ENCODE measurements around the gene THPO.
"Not testable (repeated sequence)": the region's sequence is repeated elsewhere in the genome, so short reads cannot be mapped to it uniquely, and the experiment has no call there.

The THPO gene

GRCh38 chr3:184347321-184348056, 30.5 kb downstream of the THPO start:
- peak; percentile 96 for DNase-seq

- peak; percentile 42 for DNase-seq
Measured at GRCh38 chr3:184346480-184347190, 31.4 kb downstream of the THPO start.

DNA sequence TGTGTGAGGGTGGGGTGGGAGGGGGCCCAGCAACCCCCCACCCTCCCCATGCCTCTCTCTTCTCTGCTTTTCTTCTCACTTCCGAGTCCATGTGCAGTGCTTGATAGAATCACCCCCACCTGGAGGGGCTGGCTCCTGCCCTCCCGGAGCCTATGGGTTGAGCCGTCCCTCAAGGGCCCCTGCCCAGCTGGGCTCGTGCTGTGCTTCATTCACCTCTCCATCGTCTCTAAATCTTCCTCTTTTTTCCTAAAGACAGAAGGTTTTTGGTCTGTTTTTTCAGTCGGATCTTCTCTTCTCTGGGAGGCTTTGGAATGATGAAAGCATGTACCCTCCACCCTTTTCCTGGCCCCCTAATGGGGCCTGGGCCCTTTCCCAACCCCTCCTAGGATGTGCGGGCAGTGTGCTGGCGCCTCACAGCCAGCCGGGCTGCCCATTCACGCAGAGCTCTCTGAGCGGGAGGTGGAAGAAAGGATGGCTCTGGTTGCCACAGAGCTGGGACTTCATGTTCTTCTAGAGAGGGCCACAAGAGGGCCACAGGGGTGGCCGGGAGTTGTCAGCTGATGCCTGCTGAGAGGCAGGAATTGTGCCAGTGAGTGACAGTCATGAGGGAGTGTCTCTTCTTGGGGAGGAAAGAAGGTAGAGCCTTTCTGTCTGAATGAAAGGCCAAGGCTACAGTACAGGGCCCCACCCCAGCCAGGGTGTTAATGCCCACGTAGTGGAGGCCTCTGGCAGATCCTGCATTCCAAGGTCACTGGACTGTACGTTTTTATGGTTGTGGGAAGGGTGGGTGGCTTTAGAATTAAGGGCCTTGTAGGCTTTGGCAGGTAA, 32.5 kb downstream of the THPO start:
- peak; percentile 97 for DNase-seq

DNA sequence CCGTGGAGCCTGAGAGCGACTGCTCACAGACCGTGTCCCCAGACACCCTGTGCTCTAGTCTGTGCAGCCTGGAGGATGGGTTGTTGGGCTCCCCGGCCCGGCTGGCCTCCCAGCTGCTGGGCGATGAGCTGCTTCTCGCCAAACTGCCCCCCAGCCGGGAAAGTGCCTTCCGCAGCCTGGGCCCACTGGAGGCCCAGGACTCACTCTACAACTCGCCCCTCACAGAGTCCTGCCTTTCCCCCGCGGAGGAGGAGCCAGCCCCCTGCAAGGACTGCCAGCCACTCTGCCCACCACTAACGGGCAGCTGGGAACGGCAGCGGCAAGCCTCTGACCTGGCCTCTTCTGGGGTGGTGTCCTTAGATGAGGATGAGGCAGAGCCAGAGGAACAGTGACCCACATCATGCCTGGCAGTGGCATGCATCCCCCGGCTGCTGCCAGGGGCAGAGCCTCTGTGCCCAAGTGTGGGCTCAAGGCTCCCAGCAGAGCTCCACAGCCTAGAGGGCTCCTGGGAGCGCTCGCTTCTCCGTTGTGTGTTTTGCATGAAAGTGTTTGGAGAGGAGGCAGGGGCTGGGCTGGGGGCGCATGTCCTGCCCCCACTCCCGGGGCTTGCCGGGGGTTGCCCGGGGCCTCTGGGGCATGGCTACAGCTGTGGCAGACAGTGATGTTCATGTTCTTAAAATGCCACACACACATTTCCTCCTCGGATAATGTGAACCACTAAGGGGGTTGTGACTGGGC, 33.3 kb downstream of the THPO start:
- DNase-seq = no peak

- no peak for DNase-seq
Measured at GRCh38 chr3:184343200-184343876, 34.7 kb downstream of the THPO start.

GRCh38 chr3:184341925-184342324, 36.1 kb downstream of the THPO start:
- no peak for DNase-seq

- DNase-seq = not testable (repeated sequence)
Measured at GRCh38 chr3:184339451-184340135, 38.4 kb downstream of the THPO start.

DNA sequence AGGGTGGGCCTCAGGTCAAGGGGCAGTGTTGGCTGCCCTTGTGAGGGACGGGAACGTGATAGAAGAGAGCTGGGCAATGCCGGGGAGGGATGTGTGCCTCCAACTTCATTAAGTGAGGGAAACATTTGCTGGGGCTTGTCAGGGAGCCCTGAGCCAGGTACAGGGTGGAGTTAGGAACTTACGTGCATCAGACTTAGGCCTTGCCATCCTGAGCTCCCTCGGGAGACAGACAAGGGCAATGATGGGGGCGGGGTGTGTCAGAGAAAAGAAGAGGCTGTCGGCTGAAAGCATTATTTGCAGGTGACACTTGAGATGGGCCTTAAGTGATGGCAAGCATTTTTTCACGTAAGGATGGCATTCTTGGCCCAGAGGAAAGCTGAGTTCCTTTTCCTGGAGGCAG, 39.0 kb downstream of the THPO start:
- DNase-seq = no peak

- no peak for DNase-seq
Measured at GRCh38 chr3:184338511-184338945, 39.5 kb downstream of the THPO start.

DNA sequence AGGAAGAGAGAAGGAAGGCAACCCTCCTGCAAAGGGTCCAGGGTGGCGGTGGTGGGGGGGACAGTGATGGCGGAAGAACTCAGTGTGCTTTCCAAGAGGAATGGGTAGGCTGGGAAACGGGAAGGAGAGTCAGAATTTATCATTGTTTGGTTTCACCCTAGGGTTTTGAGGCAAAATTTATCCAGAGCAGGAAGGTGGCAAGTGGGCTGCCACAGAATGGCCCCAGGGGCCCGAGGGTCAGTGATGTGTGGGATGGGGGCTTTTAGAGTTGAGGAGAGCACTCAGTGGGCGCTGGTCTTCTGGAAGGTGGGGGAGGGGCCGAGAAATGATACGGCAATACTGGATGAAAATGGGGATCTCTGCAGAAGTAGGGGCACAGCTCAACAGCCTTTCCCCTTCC, 40.0 kb downstream of the THPO start:
- no peak for DNase-seq

DNA sequence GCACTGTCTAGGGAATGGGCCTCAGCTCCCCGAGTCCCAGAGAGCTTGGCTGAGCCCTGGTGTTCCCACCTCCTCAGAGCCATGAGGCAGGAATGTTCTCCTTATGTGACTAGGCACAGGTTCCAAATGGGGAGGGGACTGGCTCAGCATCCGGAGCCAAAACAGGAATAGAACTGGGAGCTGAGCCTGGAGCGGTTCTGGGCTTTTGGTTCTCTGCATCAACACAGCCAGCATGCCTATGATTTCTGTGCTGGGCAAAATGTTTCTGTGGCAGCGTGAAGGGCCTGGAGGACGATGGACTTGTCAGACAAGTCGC, 40.6 kb downstream of the THPO start, which contains the start of gene FAM131A:
Gene FAM131A, plus strand, starts transcription at position 202 of the 316 bp plus-strand sequence. Its CDS starts 31 bp downstream, at position 233.
- DNase-seq = no peak

DNA sequence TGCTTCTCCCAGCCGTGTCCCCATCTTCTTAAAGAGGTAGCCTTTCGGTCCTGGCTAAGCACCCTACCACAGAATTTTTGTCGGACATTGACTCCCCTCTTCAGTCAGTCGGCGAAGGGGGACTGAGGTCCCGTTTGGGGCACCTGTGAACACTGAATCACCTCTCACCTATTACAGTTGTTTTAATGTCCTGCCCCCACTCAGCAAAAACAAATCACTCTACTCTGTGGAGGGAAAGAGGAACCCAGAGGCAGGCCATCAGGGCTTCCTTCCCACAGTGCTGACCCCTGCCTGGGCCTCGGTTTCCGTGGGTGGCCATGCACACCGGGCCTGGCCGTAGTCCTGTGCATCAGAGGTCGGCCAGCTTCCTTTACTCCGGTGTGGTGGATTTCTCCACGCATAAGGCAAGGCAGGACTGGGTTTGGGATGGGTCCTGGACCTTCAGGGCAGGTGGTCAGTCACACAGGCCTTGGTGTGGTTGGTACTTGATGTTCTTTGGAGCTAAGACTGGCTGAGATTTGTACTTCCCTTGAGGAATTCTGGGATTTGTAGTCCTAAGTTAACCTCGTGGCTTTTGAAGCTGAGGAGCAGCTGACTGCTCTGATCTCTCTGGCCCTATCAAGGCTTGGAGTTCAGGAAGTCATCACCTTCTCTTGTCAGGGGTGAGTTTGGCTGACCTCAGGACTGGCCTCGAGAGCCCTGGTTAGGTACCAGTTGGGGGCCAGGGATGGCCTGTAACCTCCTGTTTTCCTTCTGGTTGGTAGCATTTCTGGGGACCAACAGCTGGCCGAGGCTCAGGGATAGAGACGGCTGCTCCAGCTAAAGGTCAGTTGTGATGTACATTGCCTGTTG, 41.2 kb downstream of the THPO start:
- DNase-seq = peak; percentile 52

DNA sequence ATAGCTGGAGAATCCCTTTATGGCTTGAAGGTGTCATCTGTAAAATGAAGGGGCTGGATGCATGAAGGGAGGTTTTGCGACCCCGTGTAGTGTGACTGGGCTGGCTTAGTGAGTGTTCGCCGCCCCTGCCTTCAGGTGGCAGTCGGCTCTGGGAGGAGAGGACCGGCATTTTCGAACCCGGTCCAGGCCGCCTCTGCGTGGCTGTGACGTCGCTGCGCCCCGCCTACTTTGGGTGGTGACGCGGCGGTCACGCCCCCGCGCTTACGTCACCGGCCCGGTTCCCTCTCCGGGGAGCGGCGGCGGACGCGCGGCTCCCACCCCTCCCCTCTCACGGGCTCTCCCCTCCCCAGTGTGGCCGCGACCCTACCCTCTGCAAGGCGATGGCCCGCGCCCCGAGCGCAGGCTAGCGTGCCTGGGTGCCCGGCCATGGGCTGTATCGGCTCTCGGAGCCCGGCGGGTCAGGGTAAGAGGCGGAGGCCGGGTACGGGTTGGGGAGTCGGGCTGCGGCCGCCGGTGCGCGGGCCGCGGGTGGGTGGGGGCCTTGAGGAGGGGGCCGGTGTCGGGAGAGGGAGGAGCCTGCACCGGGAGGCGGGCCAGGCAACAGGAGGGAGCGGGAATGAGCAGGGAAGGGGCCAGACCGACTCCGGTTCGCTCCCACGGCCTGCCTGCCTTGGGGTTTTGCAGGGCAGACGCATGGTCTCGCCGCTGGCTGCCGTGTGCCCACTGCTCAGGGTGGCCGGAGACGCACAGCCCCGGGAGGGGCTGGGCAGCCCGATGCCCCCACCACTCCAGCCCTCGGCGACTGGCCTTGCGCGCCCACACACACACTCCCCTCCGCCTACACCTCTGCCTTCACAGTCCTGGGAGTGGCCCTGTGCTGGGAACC, 42.1 kb downstream of the THPO start:
- peak; percentile 77 for DNase-seq

DNA sequence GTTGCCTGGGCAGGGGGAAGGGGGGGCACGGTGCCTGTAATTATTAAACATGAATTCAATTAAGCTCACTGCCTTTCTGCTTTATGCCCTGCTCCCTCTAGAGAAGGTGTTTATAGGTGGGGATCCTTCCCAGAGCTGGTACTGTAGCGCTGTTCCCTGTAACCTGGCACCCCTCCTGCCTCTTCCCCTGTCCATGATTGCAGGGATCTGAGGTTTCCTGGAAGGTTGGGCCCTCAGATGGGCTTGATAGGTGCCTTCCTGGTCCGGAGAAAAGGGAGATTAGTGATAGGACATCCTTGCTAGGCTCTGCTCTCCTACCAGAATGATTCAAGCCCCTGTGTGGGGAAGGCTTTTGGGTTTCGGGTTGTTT, 42.7 kb downstream of the THPO start:
- no peak for DNase-seq

- peak; percentile 47 for DNase-seq
Measured at GRCh38 chr3:184334470-184335158, 43.4 kb downstream of the THPO start.

DNA sequence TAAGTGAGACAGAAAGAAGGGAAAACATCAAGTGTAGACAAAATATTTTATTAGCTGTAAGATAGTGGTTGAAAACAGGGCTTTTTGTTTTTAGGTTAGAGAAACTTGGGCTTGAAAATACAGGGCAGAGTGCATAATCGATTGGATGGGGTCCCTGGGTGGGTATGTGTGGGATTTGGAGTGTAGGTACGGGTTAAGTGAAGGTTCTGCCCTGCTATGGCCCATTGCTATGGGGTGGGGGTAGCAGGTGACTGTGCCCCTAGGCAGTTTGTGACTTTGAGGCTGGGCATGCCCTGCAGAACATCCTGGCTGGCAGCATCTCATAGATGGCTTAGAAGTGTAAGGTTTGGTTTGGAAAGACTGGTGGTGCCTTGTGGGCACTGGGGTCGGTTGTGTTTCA, 44.3 kb downstream of the THPO start:
- DNase-seq = no peak

GRCh38 chr3:184333190-184333589, 44.8 kb downstream of the THPO start:
- DNase-seq = no peak

- no peak for DNase-seq
Measured at GRCh38 chr3:184332370-184333090, 45.5 kb downstream of the THPO start.

Measured in hematopoietic multipotent progenitor cell treated with erythropoietin and hydrocortisone succinate and interleukin-3 and kit ligand, for 8 days (in vitro differentiated cells).